CD4-positive, alpha-beta T cell treated with Interferon gamma for 1 hour (primary cell): Measurements from ENCODE around the gene CRMP1.
"Not testable (repeated sequence)": the region's sequence is repeated elsewhere in the genome, so short reads cannot be mapped to it uniquely, and the experiment has no call there.

Experiments
- DNase-seq: peaks from one replicate; pipeline ENCODE4 v3.0.0-alpha.2; 2020

CRMP1 gene

DNA sequence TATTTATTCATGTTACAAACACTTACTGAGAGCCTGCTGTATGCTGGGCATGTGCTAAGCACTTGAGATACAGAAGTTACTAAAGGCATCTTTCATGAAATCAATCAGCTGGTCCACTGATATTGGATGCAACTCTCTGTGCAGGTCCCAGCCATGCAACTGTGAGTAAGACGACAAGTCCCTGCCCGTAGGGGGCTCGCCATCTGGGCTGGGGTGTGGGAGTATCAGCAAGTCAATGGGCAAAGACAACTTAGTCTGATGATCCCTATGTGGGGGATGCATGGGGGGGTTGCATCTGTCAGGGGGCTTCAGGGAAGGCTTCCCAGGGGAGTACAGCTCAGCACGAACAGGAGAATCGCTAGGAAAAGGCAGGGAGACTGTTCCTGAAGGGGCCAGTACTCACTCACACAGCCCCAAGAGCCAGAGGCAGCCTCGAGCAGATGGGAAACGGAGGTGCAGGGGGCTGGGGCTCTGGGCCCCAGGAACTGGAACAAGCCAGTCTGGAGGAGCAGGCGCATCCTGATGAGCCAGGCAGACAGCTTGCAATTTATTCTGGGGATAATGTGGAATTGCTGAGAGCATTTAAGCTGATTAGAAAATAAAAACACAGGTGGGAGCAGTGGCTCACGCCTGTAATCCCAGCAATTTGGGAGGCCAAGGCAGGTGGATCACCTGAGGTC, 40.2 kb downstream of the CRMP1 start:
- no peak for DNase-seq

- no peak for DNase-seq
These were observed 41.1 kb downstream of the CRMP1 start for GRCh38 chr4:5851637-5852301.

DNA sequence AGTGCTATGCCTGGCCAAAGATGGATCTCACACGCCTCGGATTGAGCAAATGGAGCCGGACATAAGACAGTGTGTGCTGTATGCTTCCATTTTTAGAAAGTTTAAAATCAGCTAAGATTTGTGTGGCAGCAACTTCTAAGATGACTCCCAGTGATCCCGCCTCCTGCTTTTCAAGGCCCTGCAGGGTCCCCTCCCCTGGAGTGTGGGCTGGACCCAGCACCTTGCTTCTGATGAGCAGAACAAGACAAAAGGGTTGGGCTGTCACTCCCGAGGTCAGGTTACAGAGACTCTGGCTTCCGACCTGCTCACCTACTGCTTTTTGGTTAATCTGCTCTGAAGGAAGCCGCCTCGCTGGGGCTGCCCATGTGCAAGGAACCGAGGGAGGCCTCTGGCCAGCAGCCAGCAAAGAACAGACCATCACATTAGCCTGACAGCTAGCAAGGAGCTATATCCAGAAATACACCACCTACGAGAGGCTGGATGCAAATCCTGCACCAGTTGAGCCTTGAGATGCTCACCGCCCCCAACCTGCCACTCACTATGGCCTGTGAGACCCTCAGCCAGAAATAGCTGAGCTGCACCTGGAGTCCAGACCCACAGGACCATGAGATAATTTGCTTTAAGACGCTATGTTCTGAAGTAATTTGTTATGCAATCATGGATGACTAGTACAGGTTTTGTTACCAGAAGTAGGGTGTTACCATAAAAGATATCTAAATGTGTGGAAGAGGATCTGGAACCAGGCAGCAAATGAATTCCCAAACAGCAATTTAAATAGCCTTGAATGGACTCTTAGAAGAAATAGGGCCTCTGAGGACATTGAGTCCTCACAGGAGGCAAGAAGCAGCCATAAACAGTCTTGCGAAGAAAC, 47.6 kb downstream of the CRMP1 start:
- no peak for DNase-seq

DNA sequence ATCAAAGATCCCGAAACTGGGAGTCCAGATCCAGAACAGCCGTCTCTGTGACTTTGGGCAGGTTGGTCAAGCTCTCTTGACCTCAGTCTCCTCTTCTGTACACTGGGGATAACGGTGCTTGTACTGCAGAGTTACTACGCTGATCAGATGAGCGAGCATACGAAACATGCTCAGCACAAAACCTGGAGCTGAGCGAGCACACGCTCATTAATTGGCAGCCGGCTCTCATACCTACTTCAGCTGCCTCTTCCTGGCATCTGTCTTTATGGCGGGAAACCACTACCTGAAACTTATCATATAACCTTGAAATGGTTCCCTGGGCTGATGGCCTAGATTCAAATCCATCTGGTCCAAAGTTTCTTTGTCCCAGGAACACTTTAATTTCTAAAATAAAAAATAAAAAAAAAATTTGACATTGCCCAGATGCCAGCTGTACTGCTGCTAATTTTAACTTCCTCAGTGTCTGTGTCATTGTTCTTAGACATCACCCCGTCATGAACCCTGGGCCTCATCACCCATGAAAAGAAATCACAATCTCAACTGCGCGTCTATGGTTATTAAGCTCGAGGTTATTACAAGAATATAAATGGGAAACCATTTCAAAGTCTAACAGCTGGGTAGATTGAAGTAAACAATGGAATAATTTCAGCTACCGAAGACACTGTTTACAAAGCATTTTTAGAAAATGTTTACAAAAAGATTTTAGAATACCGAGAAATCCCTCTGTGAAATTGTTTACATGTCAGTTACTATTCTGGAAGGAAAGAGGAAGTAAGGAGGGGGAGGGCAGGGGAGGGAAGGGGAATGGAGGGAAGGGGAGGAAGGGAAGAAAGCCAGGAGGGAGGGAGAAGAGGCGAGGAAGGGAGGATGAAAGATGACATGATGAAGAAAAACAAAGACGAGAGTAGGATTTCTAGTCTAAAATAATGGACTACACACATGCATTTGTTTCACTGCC, 49.0 kb downstream of the CRMP1 start:
- DNase-seq = no peak

GRCh38 chr4:5842456-5842855, 50.4 kb downstream of the CRMP1 start:
- DNase-seq = no peak

DNA sequence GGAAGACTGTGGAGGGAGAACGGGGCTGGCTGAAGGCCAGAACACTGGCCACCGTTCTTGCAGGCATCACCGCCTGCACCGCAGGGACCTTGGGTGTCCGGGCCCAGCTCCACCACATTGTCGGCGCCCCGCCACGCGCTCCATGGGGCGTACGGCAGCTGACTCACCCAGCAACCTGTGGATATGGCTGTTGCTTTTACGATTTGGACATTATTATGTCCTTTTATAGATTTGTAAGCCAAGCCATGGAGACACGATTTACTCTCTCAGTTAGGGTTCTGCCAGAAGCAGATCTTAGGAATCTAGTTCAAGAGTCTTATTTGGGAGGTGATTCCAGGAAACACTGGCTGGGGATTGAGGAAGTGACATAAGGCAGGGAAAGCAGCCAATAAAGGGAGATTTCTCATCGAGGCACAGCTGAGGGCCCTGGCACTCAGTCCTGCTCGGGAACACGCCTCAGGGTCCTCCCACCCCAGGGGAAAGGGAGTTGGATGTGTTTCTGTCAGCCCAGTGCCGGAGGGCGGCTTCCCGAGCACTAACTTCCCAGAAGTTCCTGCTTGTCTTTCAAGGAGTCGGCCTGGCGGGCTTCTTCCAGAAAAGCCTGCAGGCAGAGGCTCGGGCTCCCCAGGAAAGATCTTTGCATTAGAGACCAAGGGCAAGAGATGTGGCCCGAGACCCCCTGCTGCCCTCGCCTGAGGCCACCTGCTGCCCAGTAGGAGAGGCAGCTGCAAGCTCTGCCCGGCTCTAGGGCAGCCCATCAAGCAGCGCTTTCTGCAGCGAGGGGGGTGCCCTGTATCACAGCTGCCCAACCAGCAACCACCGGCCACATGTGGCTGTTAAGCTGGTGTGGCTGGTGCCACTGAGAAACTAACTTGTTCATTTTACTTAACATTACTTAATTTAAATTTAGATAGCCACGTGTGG, 52.9 kb downstream of the CRMP1 start:
- no peak for DNase-seq

- no peak for DNase-seq
These were observed 53.6 kb downstream of the CRMP1 start for GRCh38 chr4:5839332-5839731.

- DNase-seq = not testable (repeated sequence)
These were observed 55.4 kb downstream of the CRMP1 start for GRCh38 chr4:5837483-5837882.

- no peak for DNase-seq
These were observed 55.9 kb downstream of the CRMP1 start for GRCh38 chr4:5836943-5837342.

- no peak for DNase-seq
These were observed 64.9 kb downstream of the CRMP1 start for GRCh38 chr4:5828005-5828391.

DNA sequence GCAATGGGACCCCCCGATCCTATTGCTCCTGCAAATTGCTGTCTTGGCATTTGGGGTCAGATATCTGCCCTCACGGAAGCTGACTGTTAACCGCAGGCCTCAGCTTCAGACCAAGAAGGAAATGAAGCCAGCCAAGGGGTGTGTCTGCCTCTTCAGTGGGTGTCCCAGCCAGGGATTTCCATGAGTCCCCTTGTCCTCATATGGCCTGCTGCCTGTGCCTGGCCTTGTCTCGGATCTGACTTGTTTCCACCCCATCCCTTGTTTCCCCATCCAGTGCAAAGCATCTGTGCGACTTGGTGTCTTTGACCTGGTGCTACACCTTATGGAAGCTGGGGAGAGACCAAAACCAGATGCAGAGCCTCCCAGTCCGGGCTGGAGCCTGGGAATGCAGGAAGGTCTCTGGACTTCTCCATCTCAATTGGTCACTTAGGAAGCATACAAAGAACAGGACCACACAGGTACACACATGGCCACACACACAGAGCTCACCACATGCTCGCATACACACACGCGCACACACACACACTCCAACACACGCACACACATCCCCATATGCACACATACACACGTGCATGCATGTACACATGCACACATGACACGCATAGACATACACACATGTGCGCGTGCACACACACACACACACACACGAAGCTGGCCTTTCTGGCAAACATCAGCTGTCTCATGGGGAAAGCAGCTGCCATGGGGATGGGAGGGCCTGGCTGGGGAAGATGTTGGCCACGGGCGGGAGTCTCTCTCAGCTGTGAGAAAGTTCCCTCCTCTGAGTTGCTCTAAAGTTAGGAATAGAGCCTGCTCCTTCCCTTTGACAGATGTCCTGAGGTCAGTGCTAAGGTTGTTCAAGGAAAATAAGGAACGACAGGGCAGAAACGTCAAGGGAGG, 65.5 kb downstream of the CRMP1 start:
- DNase-seq = no peak

DNA sequence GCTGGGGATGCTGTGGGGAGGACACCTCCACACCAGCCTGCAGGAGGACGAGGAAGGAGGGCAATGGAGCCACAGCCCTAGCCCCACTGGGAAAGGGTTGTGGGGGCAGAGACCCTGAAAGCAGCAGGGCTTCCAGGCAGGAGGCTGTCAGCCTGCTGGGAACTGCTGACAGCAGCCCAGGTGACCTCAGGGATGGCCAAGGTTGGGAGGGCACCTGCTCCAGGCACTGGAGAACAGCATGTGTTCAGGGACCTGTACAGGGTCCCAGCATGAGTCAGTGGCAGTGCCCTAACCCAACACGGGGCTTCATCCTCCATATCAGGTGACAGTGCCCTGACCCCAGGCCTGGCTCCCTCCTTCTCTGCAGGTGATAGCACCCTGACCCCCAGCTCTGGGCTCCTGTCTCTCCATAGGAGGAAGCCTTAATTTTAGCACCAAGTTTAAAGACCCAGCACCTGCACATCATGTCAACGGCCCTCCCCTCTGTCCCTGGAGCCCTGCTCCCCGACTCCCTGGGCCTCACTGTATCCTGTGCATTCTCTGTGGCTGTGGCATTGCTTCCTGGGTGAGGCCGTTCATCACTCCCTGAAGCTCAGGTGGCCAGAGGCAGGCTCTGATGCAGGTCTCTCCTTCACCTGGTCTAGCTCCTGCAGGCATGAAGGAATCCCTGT, 66.3 kb downstream of the CRMP1 start:
- no peak for DNase-seq

DNA sequence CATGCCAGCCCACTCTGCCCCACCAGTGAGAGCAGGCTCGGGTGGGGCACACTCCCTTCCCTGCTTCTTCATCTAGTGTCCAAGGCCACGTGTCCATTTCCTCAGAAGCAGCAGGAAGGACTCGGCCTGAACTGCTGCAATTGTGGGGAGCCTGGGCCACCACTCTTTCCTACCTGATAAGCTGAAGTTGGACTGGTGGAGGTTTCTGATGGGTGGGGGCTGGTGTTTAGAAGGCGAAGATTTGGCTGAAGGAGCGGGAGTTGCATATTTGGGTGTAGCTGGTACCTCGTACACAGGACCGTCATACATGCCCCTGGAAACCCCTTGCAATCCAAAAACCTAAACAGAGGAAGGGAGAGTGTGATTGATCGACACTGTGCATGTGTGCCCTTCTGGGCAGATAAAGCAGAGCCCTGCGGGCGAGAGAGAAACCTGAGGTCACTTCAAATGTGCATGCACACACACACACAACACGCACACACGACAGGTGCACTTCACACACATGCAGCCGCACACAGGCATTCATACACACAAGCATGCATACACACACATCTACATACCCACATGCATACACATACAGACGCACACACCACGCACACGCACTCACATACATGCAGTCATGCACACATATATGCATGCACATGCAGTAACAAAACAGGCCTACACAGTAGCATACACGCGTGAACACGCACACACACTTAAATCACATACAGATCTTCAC, 67.4 kb downstream of the CRMP1 start:
- no peak for DNase-seq

DNA sequence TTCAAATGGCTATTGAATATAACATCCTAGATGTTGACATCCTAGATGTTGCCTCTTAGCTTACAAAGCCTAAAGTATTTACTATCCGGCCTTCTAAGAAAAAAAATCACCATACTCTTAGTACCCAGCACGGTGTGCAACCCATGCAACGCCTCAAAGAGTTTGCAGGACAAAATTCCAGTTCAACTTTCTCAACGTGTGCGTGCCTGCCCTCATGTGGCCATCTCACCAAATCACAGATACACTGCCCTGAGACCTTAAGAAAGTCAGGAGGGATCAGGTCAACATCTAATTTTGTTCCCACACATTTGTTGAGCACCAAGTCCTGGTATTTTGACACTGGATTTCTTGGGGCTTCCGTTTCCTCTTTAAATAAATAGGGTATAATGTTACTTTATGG, 68.3 kb downstream of the CRMP1 start:
- no peak for DNase-seq

DNA sequence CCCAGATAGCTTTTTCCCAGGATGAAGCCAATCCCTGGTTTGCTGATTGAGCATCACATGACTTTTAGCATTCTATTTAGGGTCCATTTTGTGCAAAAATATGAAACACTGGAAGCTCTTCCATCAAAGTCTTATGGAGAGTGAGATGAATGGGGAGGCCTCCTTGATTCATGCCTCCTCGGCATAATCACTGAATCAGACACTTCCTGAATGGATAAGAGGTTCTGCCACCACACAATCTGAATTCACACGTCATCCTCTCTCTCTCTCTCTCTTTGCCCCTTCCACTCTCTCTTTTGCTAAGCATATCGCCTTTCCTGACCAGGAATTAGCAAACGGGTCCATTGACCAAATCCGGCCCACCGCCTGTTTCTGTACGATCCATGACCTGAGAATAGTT, 68.7 kb downstream of the CRMP1 start:
- DNase-seq = no peak

GRCh38 chr4:5823542-5824211, 69.2 kb downstream of the CRMP1 start:
- no peak for DNase-seq

DNA sequence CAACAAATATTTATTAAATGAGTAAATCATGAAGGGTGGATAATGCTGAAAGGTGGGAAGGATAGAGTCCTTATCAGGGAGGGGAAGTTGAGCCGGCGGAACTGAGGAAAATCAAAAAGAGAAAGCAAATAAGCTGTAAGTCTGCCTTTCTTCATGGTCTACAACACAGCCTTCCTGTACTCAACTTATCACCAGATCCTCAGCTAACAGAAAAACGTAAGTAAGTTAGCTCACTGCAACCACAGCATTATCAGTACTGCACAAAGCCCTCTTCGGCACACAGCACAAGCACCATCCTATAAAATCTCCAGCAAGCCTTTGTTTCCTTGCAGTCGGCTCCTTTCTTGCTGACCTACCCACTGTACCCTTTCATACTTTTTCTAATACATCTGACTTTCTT, 70.3 kb downstream of the CRMP1 start:
- DNase-seq = no peak

- DNase-seq = no peak
These were observed 71.1 kb downstream of the CRMP1 start for GRCh38 chr4:5821665-5822358.
